Measurements from ENCODE around the gene TMEM145.

The TMEM145 gene

GRCh38 chr19:42290136-42290522, 23.0 kb upstream of the TMEM145 start:
- DNase-seq, result no peak

GRCh38 chr19:42290523-42291434, 22.3 kb upstream of the TMEM145 start:
- DNase-seq, result no peak

- no peak for DNase-seq
These were observed 21.7 kb upstream of the TMEM145 start for GRCh38 chr19:42291435-42291810.

- no peak for DNase-seq
These were observed 20.8 kb upstream of the TMEM145 start for GRCh38 chr19:42292042-42292960.

GRCh38 chr19:42292963-42293362, 20.1 kb upstream of the TMEM145 start:
- no peak for DNase-seq

- DNase-seq, result no peak
These were observed 19.6 kb upstream of the TMEM145 start for GRCh38 chr19:42293540-42293939.

GRCh38 chr19:42293948-42294347, 19.2 kb upstream of the TMEM145 start:
- no peak for DNase-seq

- DNase-seq, result no peak
These were observed 18.5 kb upstream of the TMEM145 start for GRCh38 chr19:42294471-42295137.

GRCh38 chr19:42295342-42295741, 17.8 kb upstream of the TMEM145 start:
- DNase-seq, result no peak

GRCh38 chr19:42295831-42296525, 17.1 kb upstream of the TMEM145 start:
- DNase-seq, result no peak

GRCh38 chr19:42297039-42297438, 16.1 kb upstream of the TMEM145 start:
- DNase-seq, result no peak

GRCh38 chr19:42301646-42302203, 11.4 kb upstream of the TMEM145 start, which contains the start of gene PRR19:
Gene PRR19 (plus strand): TSS chr19:42302132. CDS start chr19:42309585, 7,453 bp downstream.
- no peak for DNase-seq

GRCh38 chr19:42303101-42303464, 10.0 kb upstream of the TMEM145 start:
- DNase-seq, result no peak

- no peak for DNase-seq
These were observed 9.2 kb upstream of the TMEM145 start for GRCh38 chr19:42303876-42304275.

- no peak for DNase-seq
These were observed 6.5 kb upstream of the TMEM145 start for GRCh38 chr19:42306646-42307045.

GRCh38 chr19:42309686-42310085, 3.4 kb upstream of the TMEM145 start:
- no peak for DNase-seq

- DNase-seq, result no peak
These were observed 1.5 kb upstream of the TMEM145 start for GRCh38 chr19:42311657-42312056.

GRCh38 chr19:42312370-42312769, 739 bp upstream of the TMEM145 start:
- DNase-seq, result no peak

GRCh38 chr19:42313840-42314755, 989 bp downstream of the TMEM145 start:
- DNase-seq, result no peak

GRCh38 chr19:42315024-42315423, 1.9 kb downstream of the TMEM145 start:
- DNase-seq, result no peak
